Measurements from ENCODE around the gene GPC3.

DNA sequence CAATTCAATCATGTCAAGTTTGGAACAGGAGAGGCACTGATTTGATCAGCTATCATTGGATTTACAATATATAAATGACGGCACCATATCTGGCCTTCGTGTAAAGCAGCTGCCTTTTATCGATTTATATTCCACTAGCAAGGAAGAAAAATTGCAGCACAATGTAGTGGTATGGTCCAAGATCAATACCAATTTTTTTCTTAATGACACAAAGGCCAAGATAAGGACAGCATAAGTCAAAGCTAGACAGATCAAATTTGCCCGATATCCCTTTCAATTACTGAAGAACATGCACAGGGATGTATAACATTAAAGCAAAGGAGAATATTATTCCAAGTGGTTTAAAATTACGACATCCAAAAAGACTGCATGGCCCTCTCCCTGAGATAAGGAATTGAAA lies 167.4 kb downstream of the GPC3 start:
- TF ChIP-seq, protein P1, sequence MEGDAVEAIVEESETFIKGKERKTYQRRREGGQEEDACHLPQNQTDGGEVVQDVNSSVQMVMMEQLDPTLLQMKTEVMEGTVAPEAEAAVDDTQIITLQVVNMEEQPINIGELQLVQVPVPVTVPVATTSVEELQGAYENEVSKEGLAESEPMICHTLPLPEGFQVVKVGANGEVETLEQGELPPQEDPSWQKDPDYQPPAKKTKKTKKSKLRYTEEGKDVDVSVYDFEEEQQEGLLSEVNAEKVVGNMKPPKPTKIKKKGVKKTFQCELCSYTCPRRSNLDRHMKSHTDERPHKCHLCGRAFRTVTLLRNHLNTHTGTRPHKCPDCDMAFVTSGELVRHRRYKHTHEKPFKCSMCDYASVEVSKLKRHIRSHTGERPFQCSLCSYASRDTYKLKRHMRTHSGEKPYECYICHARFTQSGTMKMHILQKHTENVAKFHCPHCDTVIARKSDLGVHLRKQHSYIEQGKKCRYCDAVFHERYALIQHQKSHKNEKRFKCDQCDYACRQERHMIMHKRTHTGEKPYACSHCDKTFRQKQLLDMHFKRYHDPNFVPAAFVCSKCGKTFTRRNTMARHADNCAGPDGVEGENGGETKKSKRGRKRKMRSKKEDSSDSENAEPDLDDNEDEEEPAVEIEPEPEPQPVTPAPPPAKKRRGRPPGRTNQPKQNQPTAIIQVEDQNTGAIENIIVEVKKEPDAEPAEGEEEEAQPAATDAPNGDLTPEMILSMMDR (IDR thresholded peaks at IDR 0.05; ENCODE audit: low read length), result no peak
- TF ChIP-seq EZH2 (IDR thresholded peaks at IDR 0.05; ENCODE audit: borderline replicate concordance, low read length), result no peak
